Fibroblast of villous mesenchyme (primary cell): Measurements from ENCODE around the gene P3H2. TPM values are rescaled to one million over a fixed set of nuclear protein-coding genes. Genes with fewer than 3 reads are reported as not detected.

ENCODE experiments used
- DNase-seq: peaks from one replicate; pipeline ENCODE4 v3.0.0-alpha.2; 2010; ENCODE audit warnings: low read depth
- H3K4me3 ChIP-seq: 2 replicates; pipeline ENCODE4 v1.5.1; 2011; ENCODE audit warnings: low read depth, mild to moderate bottlenecking, low read length
- total RNA-seq: library from RNA; depleted of rRNA; stranded (reverse); fragments of >200 nt; gene quantifications from 2 replicates; pipeline ENCODE4 v1.2.3, GENCODE V29; 2012
- TF ChIP-seq, protein P1 (sequence below): IDR thresholded peaks from 2 replicates; pipeline ENCODE4 v1.5.1; 2012; ENCODE audit warnings: low read depth, mild to moderate bottlenecking, low read length; ENCODE audit not compliant: insufficient read depth

The P3H2 gene
- total RNA-seq, 1 donor, result 51.8 TPM

DNA sequence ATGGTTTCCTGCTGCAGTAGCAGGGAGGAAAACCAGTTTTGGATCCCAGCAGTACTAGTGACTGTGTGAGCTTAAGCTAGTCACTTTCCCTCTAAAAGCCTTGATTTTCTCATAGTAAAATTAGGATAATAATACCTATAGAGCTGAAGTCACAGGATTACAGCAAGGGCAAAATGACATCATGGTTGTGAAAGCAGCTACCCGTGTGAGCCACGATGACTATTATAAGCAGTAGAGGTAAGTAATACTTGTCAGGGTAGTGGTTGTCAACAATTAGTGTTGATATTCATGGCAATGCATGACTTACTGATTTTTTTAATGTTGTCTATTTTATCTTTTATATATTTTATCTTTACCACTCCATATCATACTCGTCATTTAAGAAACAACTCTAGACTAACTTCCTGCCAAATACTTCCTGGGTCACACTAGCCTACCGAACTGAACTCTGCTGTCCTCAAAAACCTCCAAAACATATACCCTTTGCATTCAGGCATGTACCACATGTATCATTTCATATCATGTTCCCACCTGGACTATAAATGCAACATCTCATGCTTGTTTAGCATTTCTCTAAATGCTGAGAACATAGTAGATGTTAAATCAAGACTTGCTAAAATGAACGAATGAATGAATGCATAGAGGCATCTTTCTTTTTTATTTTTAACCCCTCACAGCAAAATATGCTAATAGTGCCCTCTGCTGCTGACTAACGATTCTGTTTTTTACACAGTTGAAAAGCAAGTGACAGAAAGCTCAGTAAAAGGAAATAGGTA lies 172.6 kb downstream of the P3H2 start:
- H3K4me3 ChIP-seq, result no peak overlapping the region
- peak; percentile 37 for DNase-seq
- TF ChIP-seq, protein P1, sequence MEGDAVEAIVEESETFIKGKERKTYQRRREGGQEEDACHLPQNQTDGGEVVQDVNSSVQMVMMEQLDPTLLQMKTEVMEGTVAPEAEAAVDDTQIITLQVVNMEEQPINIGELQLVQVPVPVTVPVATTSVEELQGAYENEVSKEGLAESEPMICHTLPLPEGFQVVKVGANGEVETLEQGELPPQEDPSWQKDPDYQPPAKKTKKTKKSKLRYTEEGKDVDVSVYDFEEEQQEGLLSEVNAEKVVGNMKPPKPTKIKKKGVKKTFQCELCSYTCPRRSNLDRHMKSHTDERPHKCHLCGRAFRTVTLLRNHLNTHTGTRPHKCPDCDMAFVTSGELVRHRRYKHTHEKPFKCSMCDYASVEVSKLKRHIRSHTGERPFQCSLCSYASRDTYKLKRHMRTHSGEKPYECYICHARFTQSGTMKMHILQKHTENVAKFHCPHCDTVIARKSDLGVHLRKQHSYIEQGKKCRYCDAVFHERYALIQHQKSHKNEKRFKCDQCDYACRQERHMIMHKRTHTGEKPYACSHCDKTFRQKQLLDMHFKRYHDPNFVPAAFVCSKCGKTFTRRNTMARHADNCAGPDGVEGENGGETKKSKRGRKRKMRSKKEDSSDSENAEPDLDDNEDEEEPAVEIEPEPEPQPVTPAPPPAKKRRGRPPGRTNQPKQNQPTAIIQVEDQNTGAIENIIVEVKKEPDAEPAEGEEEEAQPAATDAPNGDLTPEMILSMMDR, result peak; percentile 60

DNA sequence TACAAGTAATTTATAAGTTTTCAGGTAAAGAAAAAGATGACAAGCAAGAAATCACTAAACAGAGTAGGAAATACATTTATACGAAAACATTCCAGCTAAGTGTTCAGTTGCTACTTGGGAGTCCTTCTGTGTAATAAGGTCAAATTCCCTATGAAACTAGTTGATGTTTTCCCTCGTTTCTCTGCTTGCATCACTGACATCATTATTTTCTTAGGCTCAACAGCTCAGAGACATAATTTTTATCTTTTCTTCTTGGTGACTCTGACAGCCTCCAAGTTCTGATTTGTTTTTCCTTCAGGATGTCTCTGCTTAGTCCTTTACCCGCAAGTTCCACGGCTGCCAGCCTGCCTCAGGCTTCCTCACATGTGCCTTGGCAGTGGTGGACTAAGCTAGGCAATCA lies 173.6 kb downstream of the P3H2 start:
- no peak for DNase-seq
- H3K4me3 ChIP-seq, result no peak overlapping the region
- TF ChIP-seq, protein P1, result no peak

DNA sequence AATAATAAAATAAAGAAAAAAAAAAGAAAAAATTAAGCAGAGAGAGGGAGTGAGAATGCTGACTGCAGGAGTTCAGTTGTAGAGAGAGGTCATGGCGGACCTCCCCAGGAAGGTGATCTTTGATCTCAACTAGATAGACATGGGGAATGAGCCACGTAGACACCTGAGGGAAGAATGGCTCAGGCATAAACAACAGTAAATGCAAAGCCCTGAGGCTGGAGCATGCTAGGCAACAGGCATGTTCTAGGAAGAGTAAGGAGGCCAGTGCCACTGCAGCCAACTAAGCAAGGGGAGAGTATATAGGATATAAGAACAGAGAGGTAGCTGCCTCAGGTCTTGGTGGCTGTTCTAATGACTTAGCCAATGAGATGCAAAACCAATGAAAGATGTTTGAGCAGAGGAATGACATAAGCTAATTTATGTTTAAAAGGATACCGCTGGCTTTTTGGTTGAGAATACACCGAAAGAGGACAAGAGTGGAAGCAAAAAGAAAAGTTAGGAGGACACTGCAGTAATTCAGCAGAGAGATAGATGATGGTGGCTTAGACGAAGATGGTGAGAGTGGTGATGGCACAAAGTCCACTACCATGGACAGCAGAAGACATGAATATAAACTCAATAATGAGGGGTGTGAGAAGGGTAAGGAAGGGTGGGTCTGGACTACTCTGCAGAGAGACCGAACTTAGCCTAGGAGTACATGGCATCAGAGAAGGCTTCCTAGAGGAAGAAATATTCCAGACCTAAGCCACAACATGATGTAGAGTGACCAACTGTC lies 174.6 kb downstream of the P3H2 start:
- no peak for DNase-seq
- TF ChIP-seq, protein P1, result no peak
- H3K4me3 ChIP-seq, result no peak overlapping the region

DNA sequence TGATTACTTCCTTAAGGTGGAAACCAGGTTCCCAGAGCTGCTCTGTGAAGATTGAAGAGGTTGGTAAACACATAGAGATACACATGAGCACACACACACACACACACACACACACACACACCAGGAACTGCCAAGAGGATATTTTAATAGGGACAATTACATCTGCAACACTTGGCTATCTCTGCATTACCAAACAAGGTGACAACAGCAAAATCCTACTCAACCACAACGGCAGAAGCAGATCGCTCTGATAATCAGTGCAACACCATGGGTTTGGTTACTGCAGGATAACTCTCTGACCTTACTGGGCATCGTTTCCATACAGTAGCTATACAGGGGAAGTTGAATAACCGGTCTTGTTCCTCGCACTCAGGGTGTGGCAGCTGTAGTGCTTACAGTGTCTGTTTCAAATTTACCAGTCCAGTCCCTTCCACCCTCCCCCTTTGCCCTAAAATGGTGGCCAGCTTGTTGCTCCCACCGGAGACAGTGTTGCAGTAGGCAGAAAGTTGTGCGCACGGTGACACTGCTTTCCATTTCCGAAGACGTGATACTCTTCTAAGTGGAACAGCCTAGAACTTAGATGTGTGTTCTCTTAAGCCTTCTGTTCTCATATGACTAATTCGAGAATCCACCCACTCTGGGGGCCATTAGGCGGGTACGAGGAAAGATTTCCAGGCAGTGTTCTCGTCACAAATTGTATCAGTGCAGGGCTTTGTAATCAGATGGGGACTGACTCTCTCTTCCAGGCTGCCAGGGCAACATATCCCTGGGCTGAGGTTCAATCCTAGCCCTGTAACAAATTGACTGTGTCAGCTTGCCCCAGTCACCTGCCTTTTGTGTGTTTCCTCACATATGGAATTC lies 176.2 kb downstream of the P3H2 start:
- DNase-seq, result no peak
- TF ChIP-seq, protein P1, result no peak

DNA sequence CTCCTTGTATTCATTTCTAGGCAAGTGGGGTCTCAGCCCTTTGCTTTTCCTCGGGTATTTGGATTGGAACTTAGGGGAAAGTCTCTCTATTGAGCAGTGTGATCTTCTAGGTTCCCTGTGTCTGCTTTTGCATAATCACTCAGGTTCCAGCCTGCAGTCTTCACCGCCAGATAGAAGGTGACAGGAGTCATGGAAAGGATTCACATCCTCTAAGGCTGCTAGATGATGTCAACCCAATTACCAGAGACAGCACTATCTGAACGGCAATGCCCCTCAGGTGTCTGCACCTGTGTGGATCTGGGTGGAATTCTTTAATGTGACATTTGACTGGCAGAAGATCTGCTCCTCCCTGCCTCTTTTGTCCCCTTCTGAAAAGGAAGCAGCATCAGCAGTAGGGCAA lies 177.7 kb downstream of the P3H2 start:
- no peak for DNase-seq
- TF ChIP-seq, protein P1, result no peak

More for the DNA sequence above, 176.2 kb downstream of the P3H2 start:
- no peak overlapping the region for H3K4me3 ChIP-seq

DNA sequence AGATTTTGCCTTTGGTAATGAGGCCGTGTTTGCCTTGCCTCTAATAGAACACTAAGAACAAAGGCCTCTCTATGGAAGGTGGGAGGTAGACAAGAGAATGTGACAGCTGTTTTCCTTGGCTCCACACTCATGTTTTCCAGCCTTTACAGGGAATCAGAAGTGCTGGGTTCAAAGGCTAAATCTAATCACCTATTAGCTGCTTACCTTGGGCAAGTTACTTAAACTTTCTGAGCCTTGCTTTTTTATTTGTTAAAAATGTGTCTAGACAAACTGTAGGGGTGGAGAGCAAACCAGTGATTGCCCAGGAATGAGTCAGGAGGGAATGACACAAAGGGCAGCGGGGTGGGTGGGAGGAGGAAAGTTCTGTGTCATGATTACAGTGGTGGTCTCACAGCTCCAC lies 179.0 kb downstream of the P3H2 start:
- no peak overlapping the region for H3K4me3 ChIP-seq
- no peak for DNase-seq
- TF ChIP-seq, protein P1, result no peak

More for the DNA sequence above, 177.7 kb downstream of the P3H2 start:
- no peak overlapping the region for H3K4me3 ChIP-seq
